HG03432 (cell line): ENCODE measurements around the gene RBM15B.
"Not testable (repeated sequence)": the region's sequence is repeated elsewhere in the genome, so short reads cannot be mapped to it uniquely, and the experiment has no call there.

ENCODE experiments used
- ATAC-seq: cut with Tn5 transposase; IDR thresholded peaks from one replicate; pipeline ENCODE4 v1.9.1; 2021; ENCODE audit warnings: mild to moderate bottlenecking, moderate library complexity; ENCODE audit not compliant: unreplicated experiment

The RBM15B gene

GRCh38 chr3:51375571-51375970 lies 15.5 kb upstream of the RBM15B start:
- no peak for ATAC-seq

- ATAC-seq: no peak
Observed at GRCh38 chr3:51378065-51378464, 13.0 kb upstream of the RBM15B start.

GRCh38 chr3:51378726-51379125 lies 12.4 kb upstream of the RBM15B start:
- ATAC-seq: no peak

- no peak for ATAC-seq
Observed at GRCh38 chr3:51379301-51379700, 11.8 kb upstream of the RBM15B start.

- no peak for ATAC-seq
Observed at GRCh38 chr3:51379746-51380455, 11.2 kb upstream of the RBM15B start.

GRCh38 chr3:51380601-51381332 lies 10.3 kb upstream of the RBM15B start:
- ATAC-seq: no peak

- ATAC-seq: no peak
Observed at GRCh38 chr3:51381333-51381705, 9.8 kb upstream of the RBM15B start.

- no peak for ATAC-seq
Observed at GRCh38 chr3:51382076-51382745, 8.9 kb upstream of the RBM15B start.

GRCh38 chr3:51382947-51383578 lies 8.0 kb upstream of the RBM15B start:
- ATAC-seq: no peak

GRCh38 chr3:51384055-51384725 lies 6.9 kb upstream of the RBM15B start:
- peak; percentile 23 for ATAC-seq

GRCh38 chr3:51384726-51385473 lies 6.2 kb upstream of the RBM15B start, which contains the start of gene MANF:
Gene MANF, plus strand, starts transcription at chr3:51385291. Its CDS starts 52 bp downstream, at chr3:51385343.
- peak; percentile 96 for ATAC-seq

- ATAC-seq: no peak
Observed at GRCh38 chr3:51385621-51386091, 5.4 kb upstream of the RBM15B start.

GRCh38 chr3:51386159-51386851 lies 4.8 kb upstream of the RBM15B start:
- no peak for ATAC-seq

GRCh38 chr3:51386852-51387229 lies 4.2 kb upstream of the RBM15B start:
- ATAC-seq: no peak

GRCh38 chr3:51387281-51387680 lies 3.8 kb upstream of the RBM15B start:
- not testable (repeated sequence) for ATAC-seq

GRCh38 chr3:51388286-51389029 lies 2.6 kb upstream of the RBM15B start:
- no peak for ATAC-seq

GRCh38 chr3:51389423-51390183 lies 1.5 kb upstream of the RBM15B start:
- no peak for ATAC-seq
